Activated T-helper 1 cell treated with anti-CD3 and anti-CD28 coated beads, Interleukin-2, amount 50 U/mL, for 16 hours (primary cell): ENCODE data around the gene STK38.
"Not testable (repeated sequence)": the region's sequence is repeated elsewhere in the genome, so short reads cannot be mapped to it uniquely, and the experiment has no call there.

Experiments
- DNase-seq, 2 donors: peaks; one replicate each; pipeline ENCODE4 v3.0.0-alpha.2; 2020; ENCODE audit warnings: low read depth in 1 of 2, low spot score in 1 of 2

Gene STK38

GRCh38 chr6:36546920-36547645, at the start of gene STK38:
Gene STK38, minus strand, starts transcription at chr6:36547479. Its CDS starts 7,277 bp downstream, at chr6:36540202.
- peak; percentile 86 to 93 for DNase-seq

- DNase-seq = no peak
These were observed 49.1 kb upstream of the STK38 start for GRCh38 chr6:36596356-36596755.

GRCh38 chr6:36594816-36595643, 47.8 kb upstream of the STK38 start:
- no peak for DNase-seq

GRCh38 chr6:36594029-36594815, 46.9 kb upstream of the STK38 start, which contains the start of gene SRSF3:
Gene SRSF3, plus strand, starts transcription at chr6:36594362. Its CDS starts 2,401 bp downstream, at chr6:36596763.
- DNase-seq = peak; percentile 81 to 92

GRCh38 chr6:36593569-36594028, 46.3 kb upstream of the STK38 start:
- peak in 1 of 2 donors; percentile 12 for DNase-seq

GRCh38 chr6:36592221-36592655, 45.0 kb upstream of the STK38 start:
- no peak for DNase-seq

GRCh38 chr6:36590237-36590636, 43.0 kb upstream of the STK38 start:
- DNase-seq = no peak

- DNase-seq = not testable (repeated sequence)
These were observed 41.7 kb upstream of the STK38 start for GRCh38 chr6:36589025-36589400.

GRCh38 chr6:36586606-36587005, 39.3 kb upstream of the STK38 start:
- no peak for DNase-seq

- DNase-seq = no peak
These were observed 34.4 kb upstream of the STK38 start for GRCh38 chr6:36581716-36582115.

- DNase-seq = no peak
These were observed 32.9 kb upstream of the STK38 start for GRCh38 chr6:36580184-36580526.

- DNase-seq = no peak
These were observed 31.2 kb upstream of the STK38 start for GRCh38 chr6:36578431-36578830.

- DNase-seq = no peak
These were observed 30.8 kb upstream of the STK38 start for GRCh38 chr6:36578030-36578429.

GRCh38 chr6:36577301-36577700, 30.0 kb upstream of the STK38 start:
- no peak for DNase-seq

GRCh38 chr6:36576578-36576977, 29.3 kb upstream of the STK38 start:
- DNase-seq = no peak

GRCh38 chr6:36574679-36575078, 27.4 kb upstream of the STK38 start:
- DNase-seq = no peak

GRCh38 chr6:36572353-36573311, 25.4 kb upstream of the STK38 start:
- DNase-seq = not testable (repeated sequence)

GRCh38 chr6:36571122-36572043, 24.1 kb upstream of the STK38 start:
- no peak for DNase-seq

- DNase-seq = no peak
These were observed 23.0 kb upstream of the STK38 start for GRCh38 chr6:36570264-36570663.
